Thoracic aorta (tissue), 2 donors: Measurements from ENCODE around the gene CPVL. TPM values are rescaled to one million over a fixed set of nuclear protein-coding genes. Genes with fewer than 3 reads are reported as not detected.

Experiments
- ATAC-seq: fragments of 150-250 bp; one replicate; pipeline ENCODE4 v1.8.0; 2017; ENCODE audit warnings: low read depth; ENCODE audit not compliant: insufficient number of reproducible peaks, low FRiP score
- DNase-seq: peaks from one replicate; pipeline ENCODE4 v3.0.0-alpha.2; 2020; ENCODE audit warnings: low spot score
- H3K27ac ChIP-seq, 2 donors: fragments of 200-600 bp; sonication (generic); 1 replicate in 1 of 2; 2 replicates in 1 of 2; pipeline ENCODE4 v1.5.1; 2016; ENCODE audit warnings: mild to moderate bottlenecking in 2 of 2, moderate library complexity in 2 of 2
- H3K27me3 ChIP-seq: fragments of 200-600 bp; sonication (generic); replicated peaks from 2 replicates; pipeline ENCODE4 v1.6.0; 2016; ENCODE audit warnings: mild to moderate bottlenecking; ENCODE audit not compliant: insufficient read depth
- H3K36me3 ChIP-seq: fragments of 200-600 bp; sonication (generic); one replicate; pipeline ENCODE4 v1.5.1; 2016
- H3K4me1 ChIP-seq, 2 donors: fragments of 200-600 bp; sonication (generic); 1 replicate in 1 of 2; 2 replicates in 1 of 2; pipeline versions ENCODE4 v1.5.1 to v1.6.0; 2016; ENCODE audit warnings: low read depth in 2 of 2, mild to moderate bottlenecking in 1 of 2; ENCODE audit not compliant: control insufficient read depth in 1 of 2
- H3K4me3 ChIP-seq: fragments of 200-600 bp; sonication (generic); 2 replicates; pipeline ENCODE4 v1.5.1; 2016; ENCODE audit warnings: mild to moderate bottlenecking
- H3K9me3 ChIP-seq: fragments of 200-600 bp; sonication (generic); 2 replicates; pipeline ENCODE4 v1.5.1; 2016
- total RNA-seq, 2 donors: library from RNA; depleted of rRNA; stranded (reverse); fragments of >200 nt; gene quantifications; one replicate each; pipeline versions ENCODE4 v1.1.0 to v1.2.3, GENCODE V29; 2016
- TF ChIP-seq, protein P1 (sequence below): fragments of 200-600 bp; sonication (generic); IDR thresholded peaks from one replicate; pipeline ENCODE4 v1.5.1; 2019; ENCODE audit warnings: antibody characterized with exemption

The CPVL gene
- total RNA-seq, 2 donors from 2014 or later = 21.0 to 22.9 TPM

DNA sequence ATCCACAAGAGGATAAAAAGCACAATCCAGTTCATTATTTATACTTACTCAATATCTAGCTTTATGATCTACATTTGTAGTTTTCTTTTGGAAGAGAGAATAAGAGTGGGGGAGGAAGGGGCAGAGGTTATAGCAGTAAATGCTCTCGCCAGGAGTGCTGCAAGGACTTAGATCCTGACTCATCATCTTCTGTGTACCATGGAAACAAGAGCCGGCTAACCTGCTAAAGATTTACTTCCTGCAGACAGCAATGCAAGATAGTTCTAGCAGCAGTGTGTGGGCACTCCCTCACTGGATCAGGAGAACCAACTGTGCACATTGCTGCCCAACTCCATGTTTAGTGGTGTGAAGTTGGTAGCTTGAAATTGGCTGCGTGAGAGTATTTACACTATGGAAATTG lies 140.5 kb downstream of the CPVL start:
- ATAC-seq = no peak
- no peak for DNase-seq
- H3K4me1 ChIP-seq = no peaks in the 10 kb centered on the region
- H3K4me3 ChIP-seq = no peak overlapping the region
- no peaks in the 10 kb centered on the region for H3K27me3 ChIP-seq
- H3K9me3 ChIP-seq = no peaks in the 10 kb centered on the region
- no peak overlapping the region for H3K27ac ChIP-seq
- TF ChIP-seq, protein P1, sequence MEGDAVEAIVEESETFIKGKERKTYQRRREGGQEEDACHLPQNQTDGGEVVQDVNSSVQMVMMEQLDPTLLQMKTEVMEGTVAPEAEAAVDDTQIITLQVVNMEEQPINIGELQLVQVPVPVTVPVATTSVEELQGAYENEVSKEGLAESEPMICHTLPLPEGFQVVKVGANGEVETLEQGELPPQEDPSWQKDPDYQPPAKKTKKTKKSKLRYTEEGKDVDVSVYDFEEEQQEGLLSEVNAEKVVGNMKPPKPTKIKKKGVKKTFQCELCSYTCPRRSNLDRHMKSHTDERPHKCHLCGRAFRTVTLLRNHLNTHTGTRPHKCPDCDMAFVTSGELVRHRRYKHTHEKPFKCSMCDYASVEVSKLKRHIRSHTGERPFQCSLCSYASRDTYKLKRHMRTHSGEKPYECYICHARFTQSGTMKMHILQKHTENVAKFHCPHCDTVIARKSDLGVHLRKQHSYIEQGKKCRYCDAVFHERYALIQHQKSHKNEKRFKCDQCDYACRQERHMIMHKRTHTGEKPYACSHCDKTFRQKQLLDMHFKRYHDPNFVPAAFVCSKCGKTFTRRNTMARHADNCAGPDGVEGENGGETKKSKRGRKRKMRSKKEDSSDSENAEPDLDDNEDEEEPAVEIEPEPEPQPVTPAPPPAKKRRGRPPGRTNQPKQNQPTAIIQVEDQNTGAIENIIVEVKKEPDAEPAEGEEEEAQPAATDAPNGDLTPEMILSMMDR = no peak
- no peaks in the 10 kb centered on the region for H3K36me3 ChIP-seq

DNA sequence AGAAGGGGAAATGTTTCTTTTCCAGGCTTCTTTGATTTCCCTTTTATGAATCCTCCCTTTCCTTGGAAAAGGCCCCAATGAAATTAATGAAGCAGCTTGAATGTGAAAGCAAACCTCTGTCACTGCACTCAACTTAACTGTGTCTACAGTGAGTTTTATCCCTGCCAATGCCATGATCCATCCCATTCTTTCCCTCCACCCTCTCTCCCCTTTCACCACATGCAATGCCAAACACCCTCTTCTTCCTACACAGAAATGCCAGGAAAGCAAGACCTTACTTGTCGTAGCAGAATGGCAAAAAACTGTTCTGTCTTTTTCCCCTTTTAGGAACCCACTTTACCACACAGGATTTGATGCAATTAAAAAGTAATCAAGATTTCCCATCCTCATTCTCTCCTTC lies 140.9 kb downstream of the CPVL start:
- H3K27ac ChIP-seq = no peak overlapping the region
- H3K36me3 ChIP-seq = no peaks in the 10 kb centered on the region
- no peaks in the 10 kb centered on the region for H3K27me3 ChIP-seq
- no peaks in the 10 kb centered on the region for H3K9me3 ChIP-seq
- no peak overlapping the region for H3K4me3 ChIP-seq
- no peak for ATAC-seq
- no peaks in the 10 kb centered on the region for H3K4me1 ChIP-seq
- TF ChIP-seq, protein P1 = no peak
- DNase-seq = no peak

DNA sequence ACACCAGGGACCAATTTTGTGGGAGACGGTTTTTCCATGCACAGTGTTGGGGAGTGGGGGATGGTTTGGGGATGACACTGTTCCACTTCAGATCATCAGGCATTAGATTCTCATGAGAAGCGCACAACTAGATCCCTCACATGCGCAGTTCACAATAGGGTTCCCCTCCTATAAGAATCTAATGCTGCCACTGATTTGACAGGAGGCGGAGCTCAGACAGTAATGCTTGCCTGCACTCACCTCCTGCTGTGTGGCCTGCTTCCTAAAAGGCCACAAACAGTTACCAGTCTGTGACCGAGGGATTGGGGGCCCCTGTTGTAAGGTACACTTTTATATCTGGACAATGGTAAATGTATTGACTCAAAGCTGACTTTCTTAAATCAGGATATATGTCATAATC lies 142.6 kb downstream of the CPVL start:
- TF ChIP-seq, protein P1 = no peak
- DNase-seq (no peak), ATAC-seq (no peak)
- H3K27ac ChIP-seq = no peak overlapping the region
- no peaks in the 10 kb centered on the region for H3K4me1 ChIP-seq
- H3K9me3 ChIP-seq = no peaks in the 10 kb centered on the region
- H3K4me3 ChIP-seq = no peak overlapping the region
- no peaks in the 10 kb centered on the region for H3K36me3 ChIP-seq
- no peaks in the 10 kb centered on the region for H3K27me3 ChIP-seq

DNA sequence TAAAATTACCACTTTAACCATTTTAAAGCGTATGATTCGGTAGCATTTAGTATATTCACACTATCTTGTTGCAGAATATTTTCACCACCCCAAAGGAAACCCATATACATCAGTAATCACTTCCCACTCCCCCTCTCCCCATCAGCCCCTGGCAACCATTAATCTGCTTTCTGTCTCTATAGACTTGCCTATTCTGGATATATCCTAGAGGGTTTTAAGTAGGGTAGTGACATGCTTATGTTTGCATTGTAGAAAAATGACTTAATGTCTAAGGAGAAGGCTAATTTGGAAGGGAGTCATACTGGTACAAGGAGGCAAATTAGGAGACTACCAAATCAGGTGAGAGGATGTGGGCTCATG lies 145.6 kb downstream of the CPVL start:
- no peak overlapping the region for H3K27ac ChIP-seq
- no peaks in the 10 kb centered on the region for H3K27me3 ChIP-seq
- H3K4me3 ChIP-seq = no peak overlapping the region
- TF ChIP-seq, protein P1 = no peak
- DNase-seq = no peak
- H3K9me3 ChIP-seq = no peaks in the 10 kb centered on the region
- H3K4me1 ChIP-seq = no peaks in the 10 kb centered on the region
- ATAC-seq = no peak
- H3K36me3 ChIP-seq = no peaks in the 10 kb centered on the region

DNA sequence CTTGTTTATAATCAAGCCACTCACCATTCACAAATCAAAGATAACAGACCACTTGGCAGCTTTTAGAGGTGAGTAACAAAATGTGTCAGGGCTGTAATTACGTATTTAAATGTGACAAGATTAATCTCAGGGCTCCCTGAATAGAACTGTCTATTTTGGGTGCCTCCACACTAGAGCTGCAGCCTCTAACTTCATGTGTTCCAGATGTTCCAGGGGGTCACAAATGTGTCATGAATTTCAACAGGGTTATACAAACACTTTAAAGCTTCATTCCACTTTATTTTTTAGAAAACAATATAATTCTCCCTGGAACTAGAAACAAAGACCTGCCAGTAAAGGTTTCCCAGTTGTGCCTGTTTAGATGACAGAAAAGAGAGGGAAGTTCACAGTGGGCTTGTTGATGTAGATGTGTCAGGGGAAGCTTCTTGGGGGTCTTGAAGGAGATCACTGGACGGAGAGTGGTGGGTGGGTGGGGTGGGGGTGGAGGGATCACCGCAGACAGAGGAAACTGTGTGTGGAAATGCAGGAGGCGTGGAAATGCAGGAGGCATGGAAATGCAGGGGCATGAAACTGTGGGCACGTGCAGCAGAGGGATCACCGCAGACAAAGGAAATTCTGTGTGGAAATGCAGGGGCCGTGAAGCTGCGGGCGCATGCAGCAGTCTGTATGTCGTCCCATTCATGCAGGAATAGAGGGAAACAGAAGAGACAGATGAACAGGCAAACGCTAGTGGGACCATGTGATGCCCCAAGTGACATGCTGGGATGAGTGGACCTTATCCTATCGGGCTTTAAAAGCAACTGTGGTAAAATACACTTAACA lies 146.2 kb downstream of the CPVL start:
- Histone ChIP-seq H3K27me3 (no peaks in the 10 kb centered on the region), H3K4me3 (no peak overlapping the region), H3K36me3 (no peaks in the 10 kb centered on the region), H3K9me3 (no peaks in the 10 kb centered on the region), H3K27ac (no peak overlapping the region), H3K4me1 (no peaks in the 10 kb centered on the region)
- DNase-seq (no peak), ATAC-seq (no peak)
- TF ChIP-seq, protein P1 = no peak
